OCI-LY1 (cell line): Measurements from ENCODE around the gene STK38L.

Experiments used
- CTCF ChIP-seq: fragments of 200-600 bp; sonication (generic), shearing (Covaris generic); IDR thresholded peaks from 2 replicates; pipeline ENCODE4 v1.5.1; 2017; ENCODE audit warnings: mild to moderate bottlenecking, antibody characterized with exemption, low read length, moderate library complexity, mixed read lengths
- EZH2 ChIP-seq: fragments of 200-600 bp; sonication (generic), shearing (Covaris generic); IDR thresholded peaks from 2 replicates; pipeline ENCODE4 v1.8.0; 2017; ENCODE audit warnings: borderline replicate concordance, mixed run types, mild to moderate bottlenecking, antibody characterized with exemption, low read length, moderate library complexity, mixed read lengths

DNA sequence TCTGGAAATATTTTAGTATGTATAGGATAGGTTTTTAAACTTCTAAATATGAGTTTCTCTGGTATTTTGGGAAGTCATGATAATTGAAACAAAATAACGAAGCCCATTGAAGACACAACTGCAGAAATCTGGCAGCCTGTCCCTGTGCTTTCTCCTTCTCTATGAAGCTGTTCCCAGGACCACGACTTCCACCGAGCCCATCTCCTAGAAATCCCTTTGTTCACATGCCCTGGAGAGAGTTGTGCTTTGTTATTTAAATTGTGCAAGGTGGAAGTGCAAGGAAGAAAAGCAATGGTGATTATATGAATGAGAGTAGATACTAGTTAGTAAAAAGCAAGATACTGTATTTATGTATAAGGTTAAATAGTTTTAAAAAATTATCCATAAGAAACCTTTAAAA is 32.2 kb downstream of the STK38L start:
- TF ChIP-seq CTCF = no peak
- TF ChIP-seq EZH2 = no peak
